PC-9 (cell line): ENCODE data around the gene IGSF21. TPM values are rescaled to one million over a fixed set of nuclear protein-coding genes. Genes with fewer than 3 reads are reported as not detected.

Experiments used
- BruUV-seq: library from RNA; stranded (reverse); fragments of 400-500 nt; replicated peaks from 2 replicates; lab custom pipeline; 2021; lab: Mats Ljungman, UMichigan
- CTCF ChIA-PET: fragments of 300-600 bp; sonication (Branson Sonifier 250); formaldehyde crosslinking; loops from one replicate; lab custom pipeline; 2022; ENCODE audit warnings: antibody characterized with exemption; lab: Charles Lee
- POLR2A ChIA-PET: fragments of 300-600 bp; sonication (Branson Sonifier 250); formaldehyde crosslinking; loops from one replicate; lab custom pipeline; 2022; ENCODE audit warnings: antibody characterized with exemption; ENCODE audit not compliant: unreplicated experiment; lab: Charles Lee
- DNase-seq, 2 experiments: peaks; one replicate each; pipeline versions ENCODE4 v3.0.0 to v3.0.0-alpha.2; 2015 to 2022; ENCODE audit warnings: mixed read lengths in 1 of 2
- H2AFZ ChIP-seq: fragments of 200-600 bp; sonication (generic); 2 replicates; pipeline ENCODE4 v1.8.1; 2017; ENCODE audit warnings: antibody characterized with exemption
- H3F3A ChIP-seq: fragments of 200-600 bp; sonication (generic); 2 replicates; pipeline ENCODE4 v1.8.1; 2017; ENCODE audit warnings: antibody characterized with exemption, mild to moderate bottlenecking, low read depth; ENCODE audit not compliant: insufficient read depth
- H3K27ac ChIP-seq: fragments of 200-600 bp; sonication (generic); 2 replicates; pipeline ENCODE4 v1.6.1; 2016; ENCODE audit warnings: mixed run types
- H3K27me3 ChIP-seq: fragments of 200-600 bp; sonication (generic); 2 replicates; pipeline ENCODE4 v1.6.1; 2016; ENCODE audit warnings: low read depth, mixed run types; ENCODE audit not compliant: insufficient read depth
- H3K36me3 ChIP-seq: fragments of 200-600 bp; sonication (generic); 2 replicates; pipeline ENCODE4 v1.6.1; 2016; ENCODE audit warnings: low read depth, mixed run types
- H3K4me1 ChIP-seq: fragments of 200-600 bp; sonication (generic); replicated peaks from 2 replicates; pipeline ENCODE4 v1.6.1; 2016; ENCODE audit warnings: mixed run types; ENCODE audit not compliant: insufficient read depth
- H3K4me2 ChIP-seq: fragments of 200-600 bp; sonication (generic); 2 replicates; pipeline ENCODE4 v1.6.1; 2017; ENCODE audit warnings: mixed run types
- H3K4me3 ChIP-seq: fragments of 200-600 bp; sonication (generic); 2 replicates; pipeline ENCODE4 v1.6.1; 2016; ENCODE audit warnings: mixed run types
- H3K79me2 ChIP-seq: fragments of 200-600 bp; sonication (generic); 2 replicates; pipeline ENCODE4 v1.6.1; 2017; ENCODE audit warnings: low read depth, mixed run types
- H3K9me2 ChIP-seq: fragments of 200-600 bp; sonication (generic); 2 replicates; pipeline ENCODE4 v1.8.1; 2017; ENCODE audit warnings: mild to moderate bottlenecking; ENCODE audit not compliant: insufficient read depth
- H3K9me3 ChIP-seq: fragments of 200-600 bp; sonication (generic); 2 replicates; pipeline ENCODE4 v1.8.1; 2016; ENCODE audit warnings: low read depth; ENCODE audit not compliant: insufficient read depth
- H4K20me1 ChIP-seq: fragments of 200-600 bp; sonication (generic); 2 replicates; pipeline ENCODE4 v1.8.1; 2017; ENCODE audit not compliant: insufficient read depth
- CTCF ChIP-seq: fragments of 200-600 bp; sonication (generic); conservative IDR thresholded peaks from 2 replicates; pipeline ENCODE4 v1.6.1; 2017; ENCODE audit warnings: mixed run types, antibody characterized with exemption, mild to moderate bottlenecking, moderate library complexity
- EZH2 ChIP-seq: fragments of 200-600 bp; sonication (generic); IDR thresholded peaks from 2 replicates; pipeline ENCODE4 v1.8.0; 2017; ENCODE audit warnings: antibody characterized with exemption, low read depth
- intact Hi-C: fragments of 100-400 bp; cut with micrococcal nuclease; formaldehyde crosslinking; loops from one replicate; pipeline ENCODE4 v1.10.0; 2022; ENCODE audit not compliant: unreplicated experiment
- total RNA-seq: library from RNA; stranded (reverse); gene quantifications from 2 replicates; pipeline ENCODE4 v1.2.3, GENCODE V29; 2021

Gene IGSF21
- total RNA-seq, 1 experiment from 2014 or later, result not detected

- ChIA-PET CTCF (no interaction called here), POLR2A (interaction anchor here (0.7 kb wide), 1 partner anchor 15 kb away, joined by 5 read pairs; no protein-coding TSS in a partner anchor)
- Histone ChIP-seq H3K4me3 (no peak overlapping the region), H3K4me2 (no peak overlapping the region), H2AFZ (no peak overlapping the region), H3K27me3 (peaks cover 42% of the 10 kb centered on the region), H3K27ac (no peak overlapping the region), H3K36me3 (no peaks in the 10 kb centered on the region), H3K9me3 (no peaks in the 10 kb centered on the region), H3F3A (no peaks in the 10 kb centered on the region), H3K79me2 (no peaks in the 10 kb centered on the region), H4K20me1 (no peaks in the 10 kb centered on the region), H3K9me2 (no peaks in the 10 kb centered on the region), H3K4me1 (no peaks in the 10 kb centered on the region)
- no TSS peak for BruUV-seq
- TF ChIP-seq EZH2 (no peak), CTCF (no peak)
- DNase-seq, result no peak
- intact Hi-C loops, result no loop called here
These were observed 19.0 kb downstream of the IGSF21 start for GRCh38 chr1:18126616-18127015.

- CTCF ChIA-PET, result no interaction called here
- Histone ChIP-seq H3K4me3 (no peak overlapping the region), H3K27ac (no peak overlapping the region), H3K4me1 (no peaks in the 10 kb centered on the region), H2AFZ (no peak overlapping the region), H3F3A (no peaks in the 10 kb centered on the region), H3K9me2 (no peaks in the 10 kb centered on the region), H3K27me3 (peaks cover 46% of the 10 kb centered on the region), H4K20me1 (no peaks in the 10 kb centered on the region), H3K36me3 (no peaks in the 10 kb centered on the region), H3K9me3 (no peaks in the 10 kb centered on the region), H3K79me2 (no peaks in the 10 kb centered on the region), H3K4me2 (no peak overlapping the region)
- POLR2A ChIA-PET, result no interaction called here
- intact Hi-C loops, result no loop called here
- TF ChIP-seq EZH2, result no peak
- no TSS peak for BruUV-seq
- DNase-seq, result no peak
These were observed 20.7 kb downstream of the IGSF21 start for GRCh38 chr1:18128298-18128697.

GRCh38 chr1:18130356-18130755 lies 22.8 kb downstream of the IGSF21 start:
- intact Hi-C loops, result no loop called here
- no peak for DNase-seq
- H3K9me2 ChIP-seq, result no peaks in the 10 kb centered on the region
- H3K9me3 ChIP-seq, result no peaks in the 10 kb centered on the region
- H3K27ac ChIP-seq, result no peak overlapping the region
- H3K79me2 ChIP-seq, result no peaks in the 10 kb centered on the region
- H4K20me1 ChIP-seq, result no peaks in the 10 kb centered on the region
- no TSS peak for BruUV-seq
- H2AFZ ChIP-seq, result no peak overlapping the region
- ChIA-PET CTCF (no interaction called here), POLR2A (no interaction called here)
- no peaks in the 10 kb centered on the region for H3F3A ChIP-seq
- peaks cover 48% of the 10 kb centered on the region for H3K27me3 ChIP-seq
- no peaks in the 10 kb centered on the region for H3K36me3 ChIP-seq
- no peaks in the 10 kb centered on the region for H3K4me1 ChIP-seq
- no peak overlapping the region for H3K4me3 ChIP-seq
- TF ChIP-seq CTCF (no peak), EZH2 (no peak)
- no peak overlapping the region for H3K4me2 ChIP-seq

- no peaks in the 10 kb centered on the region for H3F3A ChIP-seq
- BruUV-seq, result no TSS peak
- H3K4me2 ChIP-seq, result no peak overlapping the region
- no peaks in the 10 kb centered on the region for H3K9me3 ChIP-seq
- no peaks in the 10 kb centered on the region for H3K79me2 ChIP-seq
- CTCF ChIA-PET, result no interaction called here
- H4K20me1 ChIP-seq, result no peaks in the 10 kb centered on the region
- POLR2A ChIA-PET, result no interaction called here
- H2AFZ ChIP-seq, result no peak overlapping the region
- H3K4me1 ChIP-seq, result no peaks in the 10 kb centered on the region
- no peaks in the 10 kb centered on the region for H3K9me2 ChIP-seq
- no peak for DNase-seq
- intact Hi-C loops, result no loop called here
- peaks cover 47% of the 10 kb centered on the region for H3K27me3 ChIP-seq
- H3K27ac ChIP-seq, result no peak overlapping the region
- H3K36me3 ChIP-seq, result no peaks in the 10 kb centered on the region
- no peak overlapping the region for H3K4me3 ChIP-seq
- TF ChIP-seq EZH2 (no peak), CTCF (no peak)
These were observed 24.6 kb downstream of the IGSF21 start for GRCh38 chr1:18132022-18132710.
